GM12875 (cell line): Measurements from ENCODE around the gene LRBA.
"Not testable (repeated sequence)": the region's sequence is repeated elsewhere in the genome, so short reads cannot be mapped to it uniquely, and the experiment has no call there.

Experiments
- H3K4me3 ChIP-seq: one replicate; pipeline ENCODE4 v1.5.1; 2011; ENCODE audit warnings: low read depth, low read length, control low read depth
- TF ChIP-seq, protein P1 (sequence below): IDR thresholded peaks from 2 replicates; pipeline ENCODE4 v1.5.1; 2011; ENCODE audit warnings: low read depth, mild to moderate bottlenecking, control low read depth, inconsistent platforms, low read length, moderate library complexity, borderline replicate concordance; ENCODE audit not compliant: insufficient read depth

The LRBA gene

DNA sequence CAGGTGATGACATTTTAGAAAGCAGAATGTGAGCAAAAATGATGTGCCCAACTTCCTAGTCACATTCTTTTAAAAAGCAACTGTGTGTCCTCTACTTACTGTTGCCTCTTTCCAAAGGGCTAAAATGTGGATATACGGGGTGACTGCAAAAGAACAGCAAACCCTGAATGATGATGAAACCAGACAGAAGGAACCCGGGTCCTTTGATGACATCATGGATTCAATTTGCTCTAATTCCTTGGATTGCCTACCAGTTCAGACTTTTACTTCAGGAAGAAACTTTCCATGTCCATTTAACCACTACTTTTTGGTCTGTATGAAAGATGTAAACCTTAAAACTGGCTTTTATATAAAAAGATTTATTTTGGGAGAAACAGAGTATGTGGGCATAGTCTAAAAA is 624.0 kb downstream of the LRBA start:
- TF ChIP-seq, protein P1, sequence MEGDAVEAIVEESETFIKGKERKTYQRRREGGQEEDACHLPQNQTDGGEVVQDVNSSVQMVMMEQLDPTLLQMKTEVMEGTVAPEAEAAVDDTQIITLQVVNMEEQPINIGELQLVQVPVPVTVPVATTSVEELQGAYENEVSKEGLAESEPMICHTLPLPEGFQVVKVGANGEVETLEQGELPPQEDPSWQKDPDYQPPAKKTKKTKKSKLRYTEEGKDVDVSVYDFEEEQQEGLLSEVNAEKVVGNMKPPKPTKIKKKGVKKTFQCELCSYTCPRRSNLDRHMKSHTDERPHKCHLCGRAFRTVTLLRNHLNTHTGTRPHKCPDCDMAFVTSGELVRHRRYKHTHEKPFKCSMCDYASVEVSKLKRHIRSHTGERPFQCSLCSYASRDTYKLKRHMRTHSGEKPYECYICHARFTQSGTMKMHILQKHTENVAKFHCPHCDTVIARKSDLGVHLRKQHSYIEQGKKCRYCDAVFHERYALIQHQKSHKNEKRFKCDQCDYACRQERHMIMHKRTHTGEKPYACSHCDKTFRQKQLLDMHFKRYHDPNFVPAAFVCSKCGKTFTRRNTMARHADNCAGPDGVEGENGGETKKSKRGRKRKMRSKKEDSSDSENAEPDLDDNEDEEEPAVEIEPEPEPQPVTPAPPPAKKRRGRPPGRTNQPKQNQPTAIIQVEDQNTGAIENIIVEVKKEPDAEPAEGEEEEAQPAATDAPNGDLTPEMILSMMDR, result no peak
- H3K4me3 ChIP-seq, result no peak overlapping the region

DNA sequence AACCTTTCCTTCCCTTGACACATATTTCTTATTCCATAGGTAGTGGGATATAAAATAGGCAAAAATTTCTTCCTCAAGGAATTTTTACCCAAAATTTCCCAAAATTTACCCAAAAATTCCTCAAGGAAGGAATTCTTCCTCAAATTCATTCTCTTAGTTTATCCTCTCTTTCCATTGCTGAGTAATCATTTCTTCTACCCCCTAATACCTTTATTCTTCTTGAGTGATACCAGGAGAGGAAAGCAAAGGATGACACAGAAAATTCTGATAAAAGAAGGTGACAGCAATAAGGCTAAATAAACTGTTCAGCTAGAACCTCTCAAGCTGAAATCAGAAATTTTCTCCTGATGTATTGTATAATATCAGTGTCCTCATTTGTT is 624.6 kb downstream of the LRBA start:
- TF ChIP-seq, protein P1, result no peak
- H3K4me3 ChIP-seq, result no peak overlapping the region

DNA sequence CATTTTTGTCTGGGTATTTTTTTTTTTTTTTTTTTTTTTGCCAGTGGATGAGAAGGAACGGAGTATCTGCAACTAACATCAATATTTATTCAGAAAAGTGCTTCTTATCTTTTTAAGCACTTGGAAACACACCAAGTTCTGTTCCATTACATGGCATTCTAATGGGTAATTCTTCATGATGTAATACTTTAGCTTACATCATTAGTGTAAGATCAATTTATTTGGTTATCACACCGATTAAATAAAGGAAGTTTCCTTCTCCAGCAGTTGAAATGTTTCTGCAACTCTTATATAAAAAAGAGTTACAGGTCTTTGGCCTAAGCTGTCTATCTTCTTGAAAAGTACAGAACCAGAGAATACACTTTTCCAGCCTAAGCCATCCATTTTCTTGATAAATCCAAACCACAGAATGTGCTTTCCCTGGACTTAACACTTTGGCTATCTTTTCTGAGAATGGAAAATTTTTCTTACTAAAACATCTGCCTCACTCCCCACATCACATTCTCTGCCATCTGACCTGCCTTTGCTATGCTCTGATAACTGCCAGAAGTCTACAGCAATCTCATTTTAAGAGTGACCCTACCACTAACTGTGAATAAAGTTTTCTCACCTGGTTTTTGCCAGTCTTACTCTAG is 625.1 kb downstream of the LRBA start:
- TF ChIP-seq, protein P1, result no peak
- H3K4me3 ChIP-seq, result no peak overlapping the region

DNA sequence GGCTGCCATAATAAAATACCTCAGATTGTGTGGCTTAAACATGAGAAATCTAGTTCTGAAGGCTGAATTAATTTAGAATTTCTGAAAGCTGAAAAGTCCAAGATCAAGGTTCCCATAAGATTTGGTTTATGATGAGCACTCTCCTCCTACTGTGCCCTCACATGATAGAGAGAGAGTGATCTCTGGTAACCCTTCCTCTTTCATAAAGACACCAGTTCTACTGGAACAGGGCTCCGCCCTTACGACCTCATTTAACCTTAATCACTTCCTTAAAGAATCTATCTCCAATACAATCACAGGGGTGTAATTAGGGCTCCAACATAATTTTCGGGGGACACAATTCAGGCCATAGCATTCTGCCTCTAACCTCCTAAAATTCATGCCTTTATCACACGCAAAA is 627.1 kb downstream of the LRBA start:
- TF ChIP-seq, protein P1, result no peak
- H3K4me3 ChIP-seq, result no peak overlapping the region

DNA sequence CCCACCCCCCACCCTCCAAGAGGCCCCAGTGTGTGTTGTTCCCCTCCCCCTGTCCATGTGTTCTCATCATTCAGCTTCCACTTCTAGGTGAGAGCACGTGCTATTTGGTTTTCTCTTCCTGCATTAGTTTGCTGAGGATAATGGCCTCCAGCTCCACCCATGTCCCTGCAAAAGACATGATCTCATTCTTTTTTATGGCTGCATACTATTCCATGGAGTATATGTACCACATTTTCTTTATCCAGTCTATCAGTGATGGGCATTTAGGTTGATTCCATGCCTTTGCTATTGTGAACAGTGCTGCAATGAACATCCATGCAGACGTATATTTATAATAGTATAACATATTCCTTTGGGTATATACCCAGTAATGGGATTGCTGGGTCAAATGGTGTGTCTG is 628.7 kb downstream of the LRBA start:
- H3K4me3 ChIP-seq, result not testable (repeated sequence)

DNA sequence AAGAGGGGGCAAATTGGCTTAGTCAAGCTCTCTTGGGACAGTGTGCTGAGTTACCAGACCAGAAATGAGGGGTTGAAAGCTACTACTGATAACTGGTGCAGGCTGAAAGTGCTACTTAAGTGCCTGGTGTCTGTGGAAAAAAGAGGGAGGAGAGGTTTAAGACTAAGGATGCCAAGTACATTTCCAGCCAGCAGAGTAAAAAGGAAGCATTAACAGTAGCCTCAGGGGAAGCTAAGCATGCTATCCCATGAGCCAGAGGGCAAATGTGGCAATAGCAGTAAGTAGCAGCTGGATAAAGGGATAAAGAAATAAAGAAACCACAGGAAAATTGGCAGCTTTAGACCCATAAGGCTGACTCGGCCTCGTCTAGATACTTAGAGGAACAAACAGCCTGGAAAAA is 629.5 kb downstream of the LRBA start:
- H3K4me3 ChIP-seq, result no peak overlapping the region
- TF ChIP-seq, protein P1, result no peak

DNA sequence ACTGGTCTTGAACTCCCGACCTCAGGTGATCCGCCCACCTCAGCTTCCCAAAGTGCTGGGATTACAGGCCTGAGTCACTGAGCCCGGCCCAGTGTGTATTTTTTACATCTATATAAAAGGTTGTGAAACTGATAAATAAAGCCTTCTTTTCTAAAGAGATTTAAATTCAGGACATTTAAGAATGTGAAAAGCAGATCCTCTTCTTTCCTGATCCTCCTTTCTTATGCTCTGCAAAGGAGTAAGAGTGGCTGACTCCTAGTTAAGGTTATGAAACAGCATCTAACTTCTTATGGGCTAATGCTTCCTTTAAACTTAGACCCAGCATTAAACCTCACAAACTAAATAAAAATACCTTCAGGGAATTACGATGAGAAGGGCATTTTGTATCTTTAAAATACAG is 630.8 kb downstream of the LRBA start:
- TF ChIP-seq, protein P1, result no peak
- H3K4me3 ChIP-seq, result no peak overlapping the region

DNA sequence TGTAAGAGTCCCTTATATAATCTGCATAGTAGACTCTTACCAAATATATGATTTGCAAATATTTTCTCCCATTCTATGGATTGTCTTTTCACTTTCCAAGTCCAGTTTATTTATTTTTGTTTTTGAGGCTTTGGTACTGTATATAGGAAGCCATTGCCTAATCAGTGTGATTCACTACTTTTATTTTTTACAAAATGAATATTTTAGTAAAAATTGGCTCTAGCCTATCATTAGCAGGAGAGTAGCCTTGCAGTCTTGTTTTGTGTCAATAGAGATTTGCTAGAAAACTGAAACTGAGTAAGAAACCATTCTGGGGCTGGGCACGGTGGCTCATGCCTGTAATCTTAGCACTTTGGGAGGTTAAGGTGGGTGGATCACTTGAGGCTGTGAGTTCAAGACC is 633.1 kb downstream of the LRBA start:
- TF ChIP-seq, protein P1, result no peak
- no peak overlapping the region for H3K4me3 ChIP-seq
